Left lung (tissue), 10 donors: ENCODE measurements around the gene GNPTAB. TPM values are rescaled to one million over a fixed set of nuclear protein-coding genes. Genes with fewer than 3 reads are reported as not detected.

Source experiments
- ATAC-seq: fragments of 200-7000 bp; cut with Tn5 transposase; one replicate; pipeline ENCODE4 v1.9.1; 2020; ENCODE audit warnings: moderate library complexity
- DNase-seq, 4 donors: peaks; one replicate each; pipeline ENCODE4 v3.0.0-alpha.2; 2013 to 2020
- H3K27ac ChIP-seq, 2 donors: fragments of 200-600 bp; sonication (generic) in 1 of 2; one replicate each; pipeline versions ENCODE4 v1.5.0 to v1.8.0; 2020 to 2021
- H3K27me3 ChIP-seq, 2 donors: fragments of 200-600 bp; sonication (generic) in 1 of 2; one replicate each; pipeline versions ENCODE4 v1.5.0 to v1.8.0; 2020 to 2021
- H3K36me3 ChIP-seq, 2 donors: fragments of 200-600 bp; sonication (generic) in 1 of 2; one replicate each; pipeline versions ENCODE4 v1.5.0 to v1.8.0; 2020 to 2021
- H3K4me1 ChIP-seq, 2 donors: fragments of 200-600 bp; one replicate each; pipeline ENCODE4 v1.8.0; 2021
- H3K4me3 ChIP-seq, 2 donors: fragments of 200-600 bp; sonication (generic) in 1 of 2; one replicate each; pipeline versions ENCODE4 v1.5.0 to v1.8.0; 2020 to 2021; ENCODE audit warnings: mild to moderate bottlenecking in 1 of 2
- H3K9me3 ChIP-seq, 2 donors: fragments of 200-600 bp; sonication (generic) in 1 of 2; one replicate each; pipeline versions ENCODE4 v1.5.0 to v1.8.0; 2020 to 2021
- intact Hi-C, 2 donors: fragments of 100-400 bp; cut with DNase I; formaldehyde crosslinking; loops; one replicate each; pipeline versions ENCODE4 v1.11.2 to v1.14.2; 2022
- polyA plus RNA-seq, 6 donors: library from polyadenylated mRNA; unstranded; fragments of 120-200 nt; gene quantifications; one replicate each; pipeline ENCODE4 v1.2.1, GENCODE V29; 2013; ENCODE audit not compliant: insufficient read length in 6 of 6
- total RNA-seq, 2 donors: library from RNA; stranded (reverse); fragmentation: NEBNext Ultra II Directional; extraction: Animal tissue kit (Norgen Biotek cat#: 25700); gene quantifications; one replicate each; pipeline ENCODE4 v1.2.1, GENCODE V29; 2021
- TF ChIP-seq, protein P1 (sequence below), 2 donors: fragments of 200-600 bp; sonication (generic) in 1 of 2; IDR thresholded peaks; one replicate each; pipeline versions ENCODE4 v1.5.0 to v1.8.0; 2021; ENCODE audit warnings: antibody characterized with exemption in 2 of 2
- donor health status: DM: no; HTN: yes; CAD: no.
- donor health status: DM: no; HTN: no; CAD: no.

The GNPTAB gene
- total and polyA plus RNA-seq, 8 donors: 42.7 to 68.9 (median 51.4) TPM

DNA sequence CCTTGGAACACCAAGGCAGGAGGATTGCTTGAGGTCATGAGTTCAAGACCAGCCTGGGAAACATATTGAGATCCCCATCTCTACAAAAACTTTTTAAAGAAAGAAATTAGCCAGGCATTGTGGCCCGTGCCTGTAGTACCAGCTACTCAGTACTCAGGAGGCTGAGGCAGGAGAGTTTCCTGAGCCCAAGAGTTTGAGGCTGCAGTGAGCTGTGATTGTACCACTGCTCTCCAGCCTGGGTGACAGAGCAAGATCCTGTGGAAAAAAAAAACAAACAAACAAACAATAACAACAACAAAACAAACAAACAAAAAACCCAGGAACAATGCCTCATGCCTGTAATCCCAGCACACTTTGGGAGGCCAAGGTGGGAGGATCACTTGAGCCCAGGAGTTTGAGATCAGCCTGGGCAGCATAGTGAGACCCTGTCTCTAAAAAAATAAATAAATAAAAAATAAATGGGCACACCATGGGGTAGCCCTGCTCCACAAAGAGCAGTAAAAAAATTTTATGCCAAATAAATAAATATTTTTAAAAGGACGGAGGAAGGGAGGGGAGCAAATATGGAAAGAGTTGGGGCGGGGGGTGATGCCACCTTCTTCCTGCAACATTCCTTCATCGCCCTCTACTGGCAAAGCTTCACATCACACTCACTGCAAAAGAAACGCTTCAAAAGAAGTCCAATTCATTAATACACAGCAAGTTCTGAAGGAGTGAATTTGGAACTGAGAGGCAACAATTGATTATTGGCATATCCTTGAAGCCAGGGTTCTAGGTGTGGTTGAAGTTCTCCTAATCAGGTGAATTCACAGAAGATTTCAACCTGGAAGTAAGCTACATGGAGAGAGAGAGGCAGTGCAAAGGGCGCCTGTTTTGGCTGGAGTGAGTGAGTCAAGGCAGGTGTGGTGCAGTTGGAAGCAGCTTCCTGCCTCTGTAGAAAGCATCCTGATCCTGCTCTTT, 8.8 kb upstream of the GNPTAB start:
- peaks cover 0 to 11% of the 10 kb centered on the region in 2 donors for H3K4me1 ChIP-seq
- TF ChIP-seq, protein P1, sequence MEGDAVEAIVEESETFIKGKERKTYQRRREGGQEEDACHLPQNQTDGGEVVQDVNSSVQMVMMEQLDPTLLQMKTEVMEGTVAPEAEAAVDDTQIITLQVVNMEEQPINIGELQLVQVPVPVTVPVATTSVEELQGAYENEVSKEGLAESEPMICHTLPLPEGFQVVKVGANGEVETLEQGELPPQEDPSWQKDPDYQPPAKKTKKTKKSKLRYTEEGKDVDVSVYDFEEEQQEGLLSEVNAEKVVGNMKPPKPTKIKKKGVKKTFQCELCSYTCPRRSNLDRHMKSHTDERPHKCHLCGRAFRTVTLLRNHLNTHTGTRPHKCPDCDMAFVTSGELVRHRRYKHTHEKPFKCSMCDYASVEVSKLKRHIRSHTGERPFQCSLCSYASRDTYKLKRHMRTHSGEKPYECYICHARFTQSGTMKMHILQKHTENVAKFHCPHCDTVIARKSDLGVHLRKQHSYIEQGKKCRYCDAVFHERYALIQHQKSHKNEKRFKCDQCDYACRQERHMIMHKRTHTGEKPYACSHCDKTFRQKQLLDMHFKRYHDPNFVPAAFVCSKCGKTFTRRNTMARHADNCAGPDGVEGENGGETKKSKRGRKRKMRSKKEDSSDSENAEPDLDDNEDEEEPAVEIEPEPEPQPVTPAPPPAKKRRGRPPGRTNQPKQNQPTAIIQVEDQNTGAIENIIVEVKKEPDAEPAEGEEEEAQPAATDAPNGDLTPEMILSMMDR (IDR thresholded peaks at IDR 0.05): peak; percentile 76 to 84
- no peak overlapping the region for H3K4me3 ChIP-seq
- intact Hi-C loops: loop anchor here (5.0 to 10.0 kb wide), 3 partner anchors 65 to 425 kb away; no protein-coding TSS in a partner anchor
- no peaks in the 10 kb centered on the region for H3K36me3 ChIP-seq
- ATAC-seq: peak; percentile 92
- peak in 3 of 4 donors; percentile 37 to 65 (median 46) for DNase-seq
- H3K27ac ChIP-seq: no peak overlapping the region
- H3K27me3 ChIP-seq: no peaks in the 10 kb centered on the region
- H3K9me3 ChIP-seq: no peaks in the 10 kb centered on the region

- Histone ChIP-seq H3K4me3 (no peak overlapping the region), H3K27ac (no peak overlapping the region), H3K36me3 (no peaks in the 10 kb centered on the region), H3K4me1 (peaks cover 0 to 11% of the 10 kb centered on the region in 2 donors), H3K27me3 (no peaks in the 10 kb centered on the region), H3K9me3 (no peaks in the 10 kb centered on the region)
- TF ChIP-seq, protein P1 (IDR thresholded peaks at IDR 0.05): no peak
- DNase-seq: no peak
- intact Hi-C loops: loop anchor here (10.0 kb wide), 2 partner anchors 64 to 424 kb away; no protein-coding TSS in a partner anchor
- peak; percentile 13 for ATAC-seq
Measured at GRCh38 chr12:101838628-101839323, 8.0 kb upstream of the GNPTAB start.

GRCh38 chr12:101832030-101832429, 1.3 kb upstream of the GNPTAB start:
- no peaks in the 10 kb centered on the region for H3K9me3 ChIP-seq
- no peaks in the 10 kb centered on the region for H3K27me3 ChIP-seq
- ATAC-seq (no peak), DNase-seq (no peak)
- TF ChIP-seq, protein P1 (IDR thresholded peaks at IDR 0.05): no peak
- peaks cover 8 to 36% of the 10 kb centered on the region in 2 donors for H3K4me1 ChIP-seq
- no peaks in the 10 kb centered on the region for H3K36me3 ChIP-seq
- no peak overlapping the region for H3K27ac ChIP-seq
- no peak overlapping the region for H3K4me3 ChIP-seq
- intact Hi-C loops: loop anchor here (10.0 kb wide), 2 partner anchors 57 to 417 kb away; no protein-coding TSS in a partner anchor

DNA sequence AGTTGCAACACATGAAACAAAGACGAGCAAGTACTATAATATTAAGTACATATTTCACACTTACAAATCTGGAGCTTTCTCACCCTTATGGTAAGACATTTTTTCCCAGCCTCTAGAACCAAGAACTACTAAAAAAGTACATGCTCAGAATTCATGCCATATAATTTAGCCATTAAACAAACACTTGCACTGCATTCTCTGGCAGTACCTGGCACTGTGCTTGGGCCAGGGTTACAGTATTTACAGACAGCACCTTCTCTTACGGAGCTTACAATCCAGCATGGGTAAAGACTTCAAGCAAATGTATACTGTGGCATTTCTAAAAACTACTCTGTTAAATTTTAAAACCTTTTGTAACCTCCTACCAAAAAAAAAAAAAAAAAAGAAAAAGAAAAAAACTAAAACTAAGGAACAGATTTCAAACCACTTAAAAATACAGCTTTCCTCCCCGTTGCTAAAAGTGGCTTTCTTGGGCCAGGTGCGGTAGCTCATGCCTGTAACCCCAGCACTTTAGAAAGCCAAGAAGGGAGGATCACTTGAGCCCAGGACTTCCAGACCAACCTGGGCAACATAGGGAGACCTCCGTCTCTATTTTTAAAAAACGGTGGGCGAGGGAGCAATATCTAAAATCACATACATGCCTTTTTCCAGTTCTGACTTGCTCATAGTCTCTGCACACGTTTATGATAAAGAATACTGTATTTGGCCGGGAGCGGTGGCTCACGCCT, 956 bp downstream of the GNPTAB start:
- intact Hi-C loops: loop anchor here (2.0 to 10.0 kb wide), 3 partner anchors 55 to 415 kb away; no protein-coding TSS in a partner anchor
- no peaks in the 10 kb centered on the region for H3K9me3 ChIP-seq
- H3K27ac ChIP-seq: peak overlapping the region; percentile 87 to 93
- peak in 2 of 4 donors; percentile 25 to 29 for DNase-seq
- TF ChIP-seq, protein P1 (IDR thresholded peaks at IDR 0.05): no peak
- peak; percentile 64 for ATAC-seq
- H3K27me3 ChIP-seq: no peaks in the 10 kb centered on the region
- no peaks in the 10 kb centered on the region for H3K36me3 ChIP-seq
- H3K4me1 ChIP-seq: peaks cover 8 to 56% of the 10 kb centered on the region in 2 donors
- H3K4me3 ChIP-seq: peak overlapping the region; percentile 81 to 82
